ENCODE data around the gene LGALS7B.
"Not testable (repeated sequence)": the region's sequence is repeated elsewhere in the genome, so short reads cannot be mapped to it uniquely, and the experiment has no call there.

- TF ChIP-seq CTCF (tag by site-specific recombination; IDR thresholded peaks at IDR 0.05); ELK4 (IDR thresholded peaks at IDR 0.05; ENCODE audit: borderline replicate concordance, low read depth, low read length); ZNF510 (tag by site-specific recombination; IDR thresholded peaks at IDR 0.05; ENCODE audit: insufficient replicate concordance); TCF7L2 (IDR thresholded peaks at IDR 0.05; ENCODE audit: borderline replicate concordance, low read depth, low read length); ZNF843 (tag by site-specific recombination; IDR thresholded peaks at IDR 0.05); ZNF274 (IDR thresholded peaks at IDR 0.05; ENCODE audit: low read length); ZNF274 (tag by site-specific recombination; IDR thresholded peaks at IDR 0.05; ENCODE audit: borderline replicate concordance); ZNF324 (tag by site-specific recombination; IDR thresholded peaks at IDR 0.05); ZNF623 (tag by site-specific recombination; IDR thresholded peaks at IDR 0.05); MYNN (tag by site-specific recombination; IDR thresholded peaks at IDR 0.05; ENCODE audit: borderline replicate concordance); YY1 (tag by site-specific recombination; IDR thresholded peaks at IDR 0.05): not testable (repeated sequence)
- TF ChIP-seq, protein P1, sequence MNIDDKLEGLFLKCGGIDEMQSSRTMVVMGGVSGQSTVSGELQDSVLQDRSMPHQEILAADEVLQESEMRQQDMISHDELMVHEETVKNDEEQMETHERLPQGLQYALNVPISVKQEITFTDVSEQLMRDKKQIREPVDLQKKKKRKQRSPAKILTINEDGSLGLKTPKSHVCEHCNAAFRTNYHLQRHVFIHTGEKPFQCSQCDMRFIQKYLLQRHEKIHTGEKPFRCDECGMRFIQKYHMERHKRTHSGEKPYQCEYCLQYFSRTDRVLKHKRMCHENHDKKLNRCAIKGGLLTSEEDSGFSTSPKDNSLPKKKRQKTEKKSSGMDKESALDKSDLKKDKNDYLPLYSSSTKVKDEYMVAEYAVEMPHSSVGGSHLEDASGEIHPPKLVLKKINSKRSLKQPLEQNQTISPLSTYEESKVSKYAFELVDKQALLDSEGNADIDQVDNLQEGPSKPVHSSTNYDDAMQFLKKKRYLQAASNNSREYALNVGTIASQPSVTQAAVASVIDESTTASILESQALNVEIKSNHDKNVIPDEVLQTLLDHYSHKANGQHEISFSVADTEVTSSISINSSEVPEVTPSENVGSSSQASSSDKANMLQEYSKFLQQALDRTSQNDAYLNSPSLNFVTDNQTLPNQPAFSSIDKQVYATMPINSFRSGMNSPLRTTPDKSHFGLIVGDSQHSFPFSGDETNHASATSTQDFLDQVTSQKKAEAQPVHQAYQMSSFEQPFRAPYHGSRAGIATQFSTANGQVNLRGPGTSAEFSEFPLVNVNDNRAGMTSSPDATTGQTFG (tag by site-specific recombination; IDR thresholded peaks at IDR 0.05; ENCODE audit: borderline replicate concordance): not testable (repeated sequence)
- TF ChIP-seq, protein P2, sequence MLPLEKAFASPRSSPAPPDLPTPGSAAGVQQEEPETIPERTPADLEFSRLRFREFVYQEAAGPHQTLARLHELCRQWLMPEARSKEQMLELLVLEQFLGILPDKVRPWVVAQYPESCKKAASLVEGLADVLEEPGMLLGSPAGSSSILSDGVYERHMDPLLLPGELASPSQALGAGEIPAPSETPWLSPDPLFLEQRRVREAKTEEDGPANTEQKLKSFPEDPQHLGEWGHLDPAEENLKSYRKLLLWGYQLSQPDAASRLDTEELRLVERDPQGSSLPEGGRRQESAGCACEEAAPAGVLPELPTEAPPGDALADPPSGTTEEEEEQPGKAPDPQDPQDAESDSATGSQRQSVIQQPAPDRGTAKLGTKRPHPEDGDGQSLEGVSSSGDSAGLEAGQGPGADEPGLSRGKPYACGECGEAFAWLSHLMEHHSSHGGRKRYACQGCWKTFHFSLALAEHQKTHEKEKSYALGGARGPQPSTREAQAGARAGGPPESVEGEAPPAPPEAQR (tag by site-specific recombination; IDR thresholded peaks at IDR 0.05): not testable (repeated sequence)
- TF ChIP-seq, protein P3, sequence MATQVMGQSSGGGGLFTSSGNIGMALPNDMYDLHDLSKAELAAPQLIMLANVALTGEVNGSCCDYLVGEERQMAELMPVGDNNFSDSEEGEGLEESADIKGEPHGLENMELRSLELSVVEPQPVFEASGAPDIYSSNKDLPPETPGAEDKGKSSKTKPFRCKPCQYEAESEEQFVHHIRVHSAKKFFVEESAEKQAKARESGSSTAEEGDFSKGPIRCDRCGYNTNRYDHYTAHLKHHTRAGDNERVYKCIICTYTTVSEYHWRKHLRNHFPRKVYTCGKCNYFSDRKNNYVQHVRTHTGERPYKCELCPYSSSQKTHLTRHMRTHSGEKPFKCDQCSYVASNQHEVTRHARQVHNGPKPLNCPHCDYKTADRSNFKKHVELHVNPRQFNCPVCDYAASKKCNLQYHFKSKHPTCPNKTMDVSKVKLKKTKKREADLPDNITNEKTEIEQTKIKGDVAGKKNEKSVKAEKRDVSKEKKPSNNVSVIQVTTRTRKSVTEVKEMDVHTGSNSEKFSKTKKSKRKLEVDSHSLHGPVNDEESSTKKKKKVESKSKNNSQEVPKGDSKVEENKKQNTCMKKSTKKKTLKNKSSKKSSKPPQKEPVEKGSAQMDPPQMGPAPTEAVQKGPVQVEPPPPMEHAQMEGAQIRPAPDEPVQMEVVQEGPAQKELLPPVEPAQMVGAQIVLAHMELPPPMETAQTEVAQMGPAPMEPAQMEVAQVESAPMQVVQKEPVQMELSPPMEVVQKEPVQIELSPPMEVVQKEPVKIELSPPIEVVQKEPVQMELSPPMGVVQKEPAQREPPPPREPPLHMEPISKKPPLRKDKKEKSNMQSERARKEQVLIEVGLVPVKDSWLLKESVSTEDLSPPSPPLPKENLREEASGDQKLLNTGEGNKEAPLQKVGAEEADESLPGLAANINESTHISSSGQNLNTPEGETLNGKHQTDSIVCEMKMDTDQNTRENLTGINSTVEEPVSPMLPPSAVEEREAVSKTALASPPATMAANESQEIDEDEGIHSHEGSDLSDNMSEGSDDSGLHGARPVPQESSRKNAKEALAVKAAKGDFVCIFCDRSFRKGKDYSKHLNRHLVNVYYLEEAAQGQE (tag by site-specific recombination; IDR thresholded peaks at IDR 0.05): not testable (repeated sequence)
These were observed 18.5 kb downstream of the LGALS7B start for GRCh38 chr19:38807374-38808098.
